SJCRH30 (cell line): ENCODE results near the gene PPP3R1. TPM values are rescaled to one million over a fixed set of nuclear protein-coding genes. Genes with fewer than 3 reads are reported as not detected.

ENCODE experiments used
- DNase-seq, 2 experiments: peaks; one replicate each; pipeline ENCODE4 v3.0.0-alpha.2; 2015 to 2020
- H3K27ac ChIP-seq: fragments of 250-450 bp; sonication (Bioruptor Pico); 2 replicates; pipeline ENCODE4 v1.5.1; 2020; ENCODE audit warnings: mild to moderate bottlenecking, moderate library complexity
- H3K27me3 ChIP-seq: fragments of 250-450 bp; sonication (Bioruptor Pico); 2 replicates; pipeline ENCODE4 v1.5.1; 2020; ENCODE audit warnings: mild to moderate bottlenecking, moderate library complexity
- H3K36me3 ChIP-seq: fragments of 250-450 bp; sonication (Bioruptor Pico); 2 replicates; pipeline ENCODE4 v1.5.1; 2020; ENCODE audit warnings: mild to moderate bottlenecking, moderate library complexity
- H3K4me1 ChIP-seq: fragments of 250-450 bp; sonication (Bioruptor Pico); 2 replicates; pipeline ENCODE4 v1.5.1; 2020; ENCODE audit warnings: mild to moderate bottlenecking, moderate library complexity
- H3K4me3 ChIP-seq: fragments of 250-450 bp; sonication (Bioruptor Pico); 2 replicates; pipeline ENCODE4 v1.5.1; 2020; ENCODE audit warnings: mild to moderate bottlenecking, moderate library complexity
- H3K9me3 ChIP-seq: fragments of 250-450 bp; sonication (Bioruptor Pico); replicated peaks from 2 replicates; pipeline ENCODE4 v1.5.1; 2020; ENCODE audit warnings: mild to moderate bottlenecking, moderate library complexity
- total RNA-seq: library from RNA; depleted of rRNA; stranded (reverse); fragments of >200 nt; shearing (Covaris generic); gene quantifications from 2 replicates; pipeline ENCODE4 v1.2.3, GENCODE V29; 2014; rRNA removed

PPP3R1 gene
- total RNA-seq, 1 experiment from 2014 or later = 50.8 TPM

DNA sequence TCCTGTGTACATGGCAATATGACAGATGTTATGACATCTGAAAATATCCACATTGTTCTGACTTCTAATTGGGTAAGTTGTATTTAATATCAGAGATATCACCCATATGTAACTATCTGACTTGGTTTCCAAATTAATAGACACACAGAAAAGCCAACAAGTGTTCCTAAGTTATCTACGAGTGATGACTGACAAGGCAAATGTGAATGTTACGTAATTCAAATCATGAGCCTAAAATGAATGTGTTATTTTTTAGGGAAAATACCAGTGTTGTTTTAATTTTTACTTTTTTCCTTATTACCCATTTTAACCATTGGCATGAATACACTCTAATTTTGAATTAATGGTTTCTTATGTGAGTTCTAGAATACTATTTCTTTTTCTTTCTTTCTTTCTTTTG is 110.5 kb downstream of the PPP3R1 start:
- H3K36me3 ChIP-seq = peaks cover 2% of the 10 kb centered on the region; the same call in 1 of the 2 replicates
- no peak for DNase-seq
- H3K4me1 ChIP-seq = no peaks in the 10 kb centered on the region
- H3K9me3 ChIP-seq = no peaks in the 10 kb centered on the region
- no peaks in the 10 kb centered on the region for H3K27me3 ChIP-seq
- no peak overlapping the region for H3K27ac ChIP-seq
- H3K4me3 ChIP-seq = no peak overlapping the region

DNA sequence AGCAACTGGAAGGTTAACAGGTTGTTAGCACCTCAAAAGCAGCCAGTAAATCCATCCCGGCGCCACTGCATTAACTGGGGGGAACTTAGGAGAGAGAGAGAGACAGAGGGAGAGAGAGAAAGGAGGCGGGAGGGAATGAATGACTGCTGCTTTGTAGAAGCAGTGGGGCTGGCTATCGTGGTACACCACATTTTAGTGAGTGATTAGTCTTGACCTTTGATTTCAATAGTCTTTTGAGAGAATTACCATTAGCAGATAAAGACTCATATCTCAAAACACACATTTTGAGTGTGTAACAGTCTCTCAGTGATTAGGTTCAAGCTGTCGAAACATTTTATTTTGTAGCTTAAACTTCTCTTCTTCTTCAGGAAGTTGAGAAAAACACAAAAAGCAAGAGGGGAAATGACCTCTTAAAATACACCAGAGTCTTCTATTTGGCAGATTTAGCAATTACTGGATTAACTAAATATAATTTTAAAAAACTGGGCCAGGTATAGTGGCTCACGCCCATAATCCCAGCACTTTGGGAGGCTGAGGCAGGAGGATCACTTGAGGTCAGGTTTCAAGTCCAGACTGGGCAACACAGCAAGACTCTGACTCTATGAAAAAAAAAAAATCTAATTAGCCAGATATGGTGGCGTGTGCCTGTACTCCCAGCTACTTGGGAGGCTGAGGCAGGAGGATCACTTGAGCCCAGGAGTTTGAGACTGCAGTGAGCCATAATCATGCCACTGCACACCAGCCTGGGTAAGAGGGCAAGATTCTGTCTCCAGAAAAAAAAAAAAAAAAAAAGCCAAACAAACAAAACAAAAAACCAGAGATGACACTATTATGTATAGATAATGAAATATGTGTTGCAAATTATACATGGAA is 116.6 kb downstream of the PPP3R1 start:
- no peak for DNase-seq
- no peak overlapping the region for H3K27ac ChIP-seq
- peaks cover 7% of the 10 kb centered on the region; the same call in 1 of the 2 replicates for H3K36me3 ChIP-seq
- H3K4me1 ChIP-seq = no peaks in the 10 kb centered on the region
- no peaks in the 10 kb centered on the region for H3K27me3 ChIP-seq
- no peak overlapping the region for H3K4me3 ChIP-seq
- no peaks in the 10 kb centered on the region for H3K9me3 ChIP-seq

DNA sequence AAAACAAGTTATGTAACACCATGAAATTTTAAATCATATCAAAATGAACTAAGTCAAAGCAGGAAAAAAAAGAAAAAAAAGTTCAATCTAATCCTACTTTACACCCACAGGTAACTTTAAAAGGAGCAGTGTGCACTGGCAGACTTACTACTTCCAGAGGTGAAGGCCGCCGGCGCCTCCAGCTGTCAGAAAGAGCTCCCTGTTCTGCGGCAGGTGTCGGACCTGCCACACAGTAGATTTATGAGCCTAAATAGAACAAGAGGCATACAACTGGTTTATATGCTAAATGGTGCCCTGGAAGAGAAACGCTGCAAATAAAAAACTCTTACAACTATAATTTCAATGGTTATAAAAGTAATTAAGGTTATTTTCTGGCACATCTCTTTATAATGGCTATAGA is 117.8 kb downstream of the PPP3R1 start:
- H3K36me3 ChIP-seq = peaks cover 7% of the 10 kb centered on the region; the same call in 1 of the 2 replicates
- H3K4me1 ChIP-seq = no peaks in the 10 kb centered on the region
- H3K9me3 ChIP-seq = no peaks in the 10 kb centered on the region
- H3K27me3 ChIP-seq = no peaks in the 10 kb centered on the region
- no peak overlapping the region for H3K4me3 ChIP-seq
- no peak overlapping the region for H3K27ac ChIP-seq
- DNase-seq = no peak

GRCh38 chr2:68134120-68134519 is 118.2 kb downstream of the PPP3R1 start:
- Histone ChIP-seq H3K27me3 (no peaks in the 10 kb centered on the region), H3K27ac (no peak overlapping the region), H3K4me3 (no peak overlapping the region), H3K9me3 (no peaks in the 10 kb centered on the region), H3K36me3 (peaks cover 7% of the 10 kb centered on the region; the same call in 1 of the 2 replicates), H3K4me1 (no peaks in the 10 kb centered on the region)
- no peak for DNase-seq

Other genes with a start within 250 kb of the PPP3R1 start
- 30.7 and 36.1 TPM in 2 replicates for gene C1D, start 189.5 kb downstream of the PPP3R1 start, total RNA-seq
- 48.8 and 50.3 TPM in 2 replicates for gene PNO1, start 94.6 kb downstream of the PPP3R1 start, total RNA-seq
- gene CNRIP1, start 67.4 kb upstream of the PPP3R1 start, total RNA-seq = 17.5 and 20.8 TPM in 2 replicates
- 0.10 TPM in 1 of 2 replicates, not detected in the other for gene PLEK, start 112.8 kb upstream of the PPP3R1 start, total RNA-seq
- gene FBXO48, start 214.8 kb upstream of the PPP3R1 start, total RNA-seq = 1.8 and 2.5 TPM in 2 replicates
- 4.6 TPM in 2 replicates for gene APLF, start 215.1 kb upstream of the PPP3R1 start, total RNA-seq